Smooth muscle cell (in vitro differentiated cells): Measurements from ENCODE around the gene ACTL10. TPM values are rescaled to one million over a fixed set of nuclear protein-coding genes. Genes with fewer than 3 reads are reported as not detected.

Experiments
- polyA plus RNA-seq: library from polyadenylated mRNA; unstranded; fragments of >200 nt; fragmentation: Nextera tagmentation; extraction: Ambion mirVana; gene quantifications from 2 replicates; pipeline ENCODE4 v1.2.1, GENCODE V29; 2016
- total RNA-seq: library from RNA; depleted of rRNA; stranded (reverse); fragments of >200 nt; gene quantifications from 2 replicates; pipeline ENCODE4 v1.2.3, GENCODE V29; 2014

The ACTL10 gene
- total and polyA plus RNA-seq, 2 experiments from 2014 or later: 0.04 to 0.49 TPM

Other genes starting within 250 kb of the ACTL10 start
- 39.2 and 49.5 TPM in 2 replicates for gene SNTA1, start 223.2 kb upstream of the ACTL10 start, total RNA-seq
- gene SNTA1, start 223.2 kb upstream of the ACTL10 start, polyA plus RNA-seq: 51.8 and 58.2 TPM in 2 replicates
- 40.3 and 41.6 TPM in 2 replicates for gene CBFA2T2, start 176.8 kb upstream of the ACTL10 start, total RNA-seq
- gene CBFA2T2, start 176.8 kb upstream of the ACTL10 start, polyA plus RNA-seq: 18.2 and 25.1 TPM in 2 replicates
- gene C20orf144, start 4.6 kb upstream of the ACTL10 start, total RNA-seq: 0.09 and 1.1 TPM in 2 replicates
- gene C20orf144, start 4.6 kb upstream of the ACTL10 start, polyA plus RNA-seq: 0.57 and 0.73 TPM in 2 replicates
- gene NECAB3, start 7.5 kb downstream of the ACTL10 start, total RNA-seq: 20.3 and 37.6 TPM in 2 replicates
- 24.9 and 25.8 TPM in 2 replicates for gene NECAB3, start 7.5 kb downstream of the ACTL10 start, polyA plus RNA-seq
- gene E2F1, start 19.4 kb downstream of the ACTL10 start, total RNA-seq: 5.0 and 6.1 TPM in 2 replicates
- 17.5 and 19.4 TPM in 2 replicates for gene E2F1, start 19.4 kb downstream of the ACTL10 start, polyA plus RNA-seq
- 2.3 and 2.6 TPM in 2 replicates for gene PXMP4, start 53.4 kb downstream of the ACTL10 start, total RNA-seq
- gene PXMP4, start 53.4 kb downstream of the ACTL10 start, polyA plus RNA-seq: 8.1 and 9.4 TPM in 2 replicates
- 1.2 and 1.4 TPM in 2 replicates for gene ZNF341, start 65.1 kb downstream of the ACTL10 start, total RNA-seq
- gene ZNF341, start 65.1 kb downstream of the ACTL10 start, polyA plus RNA-seq: 2.0 and 3.2 TPM in 2 replicates
- gene CHMP4B, start 144.4 kb downstream of the ACTL10 start, total RNA-seq: 49.4 and 52.7 TPM in 2 replicates
- 6.2 and 7.1 TPM in 2 replicates for gene CHMP4B, start 144.4 kb downstream of the ACTL10 start, polyA plus RNA-seq